Effector memory CD8-positive, alpha-beta T cell (primary cell): ENCODE data around the gene SP3.

Experiments used
- ATAC-seq: fragments of 150-1000 bp; cut with Tn5 transposase; replicated peaks from 2 replicates; pipeline ENCODE4 v1.10.0; 2021; ENCODE audit warnings: mild to moderate bottlenecking, moderate library complexity
- DNase-seq, 3 experiments: peaks; one replicate each; pipeline ENCODE4 v3.0.0; 2021
- H3K27ac Mint-ChIP-seq, 2 donors: one replicate each; pipeline ENCODE4 v1.8.0; 2022; ENCODE audit warnings: mild to moderate bottlenecking in 2 of 2, mixed read lengths in 2 of 2, moderate library complexity in 2 of 2
- H3K27me3 Mint-ChIP-seq, 2 donors: one replicate each; pipeline ENCODE4 v1.8.0; 2022; ENCODE audit warnings: mixed read lengths in 2 of 2
- H3K36me3 Mint-ChIP-seq: one replicate; pipeline ENCODE4 v1.8.0; 2022; ENCODE audit warnings: mild to moderate bottlenecking, moderate library complexity, mixed read lengths; ENCODE audit not compliant: insufficient read depth
- H3K4me1 Mint-ChIP-seq, 2 donors: one replicate each; pipeline ENCODE4 v1.8.0; 2022; ENCODE audit warnings: low read depth in 2 of 2, mixed read lengths in 2 of 2
- H3K4me3 Mint-ChIP-seq, 2 donors: one replicate each; pipeline ENCODE4 v1.8.0; 2022; ENCODE audit warnings: mild to moderate bottlenecking in 2 of 2, mixed read lengths in 2 of 2, moderate library complexity in 2 of 2
- H3K9me3 Mint-ChIP-seq, 2 donors: one replicate each; pipeline ENCODE4 v1.8.0; 2022; ENCODE audit warnings: mixed read lengths in 2 of 2
- total RNA-seq, 9 experiments: gene quantifications; one replicate each; lab custom pipeline; 2026; lab: John Stamatoyannopoulos, UW

The SP3 gene
- total RNA-seq = 182 to 328 (median 232) reads per million in 9 experiments

- Mint-ChIP-seq H3K27ac (peak within 1 kb of the TSS; percentile 99), H3K4me3 (peak within 1 kb of the TSS; percentile 95 to 99), H3K4me1 (peaks cover 22 to 30% of the 10 kb centered on the region in 2 donors), H3K36me3 (peaks cover 50% of the 10 kb centered on the region), H3K9me3 (no peaks in the 10 kb centered on the region), H3K27me3 (no peaks in the 10 kb centered on the region)
- ATAC-seq (peak; percentile 64), DNase-seq (peak; percentile 91 to 92 (median 92))
Observed at GRCh38 chr2:173965372-173966025, at the start of gene SP3. TSS of gene SP3 (minus strand) at chr2:173965373. CDS start at chr2:173965171, 202 bp downstream.

- H3K36me3 Mint-ChIP-seq = peaks cover 4% of the 10 kb centered on the region
- H3K27ac Mint-ChIP-seq = no peak overlapping the region
- ATAC-seq (no peak), DNase-seq (no peak)
- H3K27me3 Mint-ChIP-seq = peaks cover 9 to 12% of the 10 kb centered on the region in 2 donors
- H3K9me3 Mint-ChIP-seq = no peaks in the 10 kb centered on the region
- no peak overlapping the region for H3K4me3 Mint-ChIP-seq
- H3K4me1 Mint-ChIP-seq = peaks cover 5 to 11% of the 10 kb centered on the region in 2 donors
Observed at GRCh38 chr2:174014699-174015070, 49.5 kb upstream of the SP3 start.

- ATAC-seq (no peak), DNase-seq (no peak)
- Mint-ChIP-seq H3K4me1 (peaks cover 5 to 11% of the 10 kb centered on the region in 2 donors), H3K27me3 (peaks cover 9 to 11% of the 10 kb centered on the region in 2 donors), H3K9me3 (no peaks in the 10 kb centered on the region), H3K36me3 (peaks cover 4% of the 10 kb centered on the region), H3K4me3 (peak overlapping the region; percentile 81 to 88), H3K27ac (peak overlapping the region; percentile 90 to 92)
Observed at GRCh38 chr2:174014011-174014698, 49.0 kb upstream of the SP3 start.

- Mint-ChIP-seq H3K27me3 (peaks cover 2 to 3% of the 10 kb centered on the region in 2 donors), H3K4me3 (peak overlapping the region; percentile 81 to 88), H3K36me3 (peaks cover 4% of the 10 kb centered on the region), H3K4me1 (peaks cover 5 to 11% of the 10 kb centered on the region in 2 donors), H3K27ac (peak overlapping the region; percentile 90 to 92), H3K9me3 (no peaks in the 10 kb centered on the region)
- ATAC-seq (no peak), DNase-seq (no peak)
Observed at GRCh38 chr2:174013315-174013751, 48.2 kb upstream of the SP3 start.

- Mint-ChIP-seq H3K27me3 (peaks cover 0 to 4% of the 10 kb centered on the region in 2 donors), H3K4me1 (peaks cover 5 to 11% of the 10 kb centered on the region in 2 donors), H3K27ac (peak overlapping the region; percentile 90 to 92), H3K9me3 (no peaks in the 10 kb centered on the region), H3K4me3 (peak overlapping the region; percentile 81 to 88), H3K36me3 (peaks cover 4% of the 10 kb centered on the region)
- ATAC-seq (peak; percentile 94), DNase-seq (peak; percentile 18 to 32 (median 29))
Observed at GRCh38 chr2:174012347-174013314, 47.5 kb upstream of the SP3 start.

GRCh38 chr2:174011796-174012195, 46.6 kb upstream of the SP3 start:
- peaks cover 5 to 11% of the 10 kb centered on the region in 2 donors for H3K4me1 Mint-ChIP-seq
- H3K27ac Mint-ChIP-seq = no peak overlapping the region
- H3K9me3 Mint-ChIP-seq = no peaks in the 10 kb centered on the region
- DNase-seq (no peak), ATAC-seq (no peak)
- peaks cover 0 to 4% of the 10 kb centered on the region in 2 donors for H3K27me3 Mint-ChIP-seq
- H3K36me3 Mint-ChIP-seq = peaks cover 4% of the 10 kb centered on the region
- H3K4me3 Mint-ChIP-seq = peak overlapping the region; percentile 81 to 88

GRCh38 chr2:174011173-174011572, 46.0 kb upstream of the SP3 start:
- no peak for ATAC-seq
- peaks cover 4% of the 10 kb centered on the region for H3K36me3 Mint-ChIP-seq
- H3K27ac Mint-ChIP-seq = no peak overlapping the region
- no peak for DNase-seq
- H3K9me3 Mint-ChIP-seq = no peaks in the 10 kb centered on the region
- H3K4me3 Mint-ChIP-seq = peak overlapping the region in 1 of 2 donors; percentile 23
- H3K4me1 Mint-ChIP-seq = peaks cover 5 to 11% of the 10 kb centered on the region in 2 donors
- H3K27me3 Mint-ChIP-seq = peaks cover 0 to 4% of the 10 kb centered on the region in 2 donors

GRCh38 chr2:174009488-174010223, 44.5 kb upstream of the SP3 start:
- Mint-ChIP-seq H3K9me3 (no peaks in the 10 kb centered on the region), H3K4me3 (no peak overlapping the region), H3K4me1 (peaks cover 5 to 11% of the 10 kb centered on the region in 2 donors), H3K27me3 (peaks cover 0 to 4% of the 10 kb centered on the region in 2 donors), H3K27ac (no peak overlapping the region), H3K36me3 (peaks cover 4% of the 10 kb centered on the region)
- DNase-seq = no peak
- no peak for ATAC-seq

GRCh38 chr2:174008720-174009119, 43.5 kb upstream of the SP3 start:
- Mint-ChIP-seq H3K4me1 (peaks cover 5 to 11% of the 10 kb centered on the region in 2 donors), H3K9me3 (no peaks in the 10 kb centered on the region), H3K4me3 (no peak overlapping the region), H3K27me3 (peaks cover 0 to 4% of the 10 kb centered on the region in 2 donors), H3K27ac (no peak overlapping the region), H3K36me3 (peaks cover 4% of the 10 kb centered on the region)
- ATAC-seq = no peak
- DNase-seq = no peak

GRCh38 chr2:174007010-174007409, 41.8 kb upstream of the SP3 start:
- DNase-seq (no peak), ATAC-seq (peak; percentile 29)
- no peaks in the 10 kb centered on the region for H3K4me1 Mint-ChIP-seq
- H3K27ac Mint-ChIP-seq = no peak overlapping the region
- H3K9me3 Mint-ChIP-seq = no peaks in the 10 kb centered on the region
- peaks cover 0 to 4% of the 10 kb centered on the region in 2 donors for H3K27me3 Mint-ChIP-seq
- H3K4me3 Mint-ChIP-seq = no peak overlapping the region
- no peaks in the 10 kb centered on the region for H3K36me3 Mint-ChIP-seq

- no peaks in the 10 kb centered on the region for H3K36me3 Mint-ChIP-seq
- no peak for ATAC-seq
- H3K9me3 Mint-ChIP-seq = no peaks in the 10 kb centered on the region
- H3K4me3 Mint-ChIP-seq = no peak overlapping the region
- DNase-seq = no peak
- peaks cover 0 to 4% of the 10 kb centered on the region in 2 donors for H3K27me3 Mint-ChIP-seq
- no peak overlapping the region for H3K27ac Mint-ChIP-seq
- no peaks in the 10 kb centered on the region for H3K4me1 Mint-ChIP-seq
Observed at GRCh38 chr2:174005801-174006419, 40.7 kb upstream of the SP3 start.

- DNase-seq = no peak
- Mint-ChIP-seq H3K4me3 (no peak overlapping the region), H3K9me3 (no peaks in the 10 kb centered on the region), H3K27me3 (peaks cover 0 to 4% of the 10 kb centered on the region in 2 donors), H3K27ac (no peak overlapping the region), H3K4me1 (no peaks in the 10 kb centered on the region), H3K36me3 (no peaks in the 10 kb centered on the region)
- no peak for ATAC-seq
Observed at GRCh38 chr2:174004905-174005605, 39.9 kb upstream of the SP3 start.
